Fibroblast of pulmonary artery (primary cell): ENCODE measurements around the gene OLIG3.

Experiments used
- DNase-seq: peaks from one replicate; pipeline ENCODE4 v3.0.0-alpha.2; 2010; ENCODE audit warnings: low read depth
- H3K4me3 ChIP-seq: replicated peaks from 2 replicates; pipeline ENCODE4 v1.5.1; 2011; ENCODE audit warnings: low read depth, mild to moderate bottlenecking, control low read depth, low read length, moderate library complexity
- CTCF ChIP-seq: IDR thresholded peaks from 2 replicates; pipeline ENCODE4 v1.5.1; 2011; ENCODE audit warnings: mild to moderate bottlenecking, control low read depth, low read length, inconsistent platforms; ENCODE audit errors: missing control alignments

The OLIG3 gene

GRCh38 chr6:137490006-137490905 lies 3.9 kb downstream of the OLIG3 start:
- no peak for DNase-seq
- H3K4me3 ChIP-seq = no peak overlapping the region
- no peak for TF ChIP-seq CTCF

- DNase-seq = no peak
- H3K4me3 ChIP-seq = no peak overlapping the region
- no peak for TF ChIP-seq CTCF
These were observed 4.9 kb downstream of the OLIG3 start for GRCh38 chr6:137489046-137490005.

GRCh38 chr6:137488150-137489045 lies 5.8 kb downstream of the OLIG3 start:
- H3K4me3 ChIP-seq = no peak overlapping the region
- DNase-seq = no peak
- no peak for TF ChIP-seq CTCF

GRCh38 chr6:137487869-137488149 lies 6.4 kb downstream of the OLIG3 start:
- no peak for DNase-seq
- no peak overlapping the region for H3K4me3 ChIP-seq
- no peak for TF ChIP-seq CTCF

- no peak for DNase-seq
- no peak for TF ChIP-seq CTCF
- H3K4me3 ChIP-seq = no peak overlapping the region
These were observed 6.9 kb downstream of the OLIG3 start for GRCh38 chr6:137487181-137487868.

DNA sequence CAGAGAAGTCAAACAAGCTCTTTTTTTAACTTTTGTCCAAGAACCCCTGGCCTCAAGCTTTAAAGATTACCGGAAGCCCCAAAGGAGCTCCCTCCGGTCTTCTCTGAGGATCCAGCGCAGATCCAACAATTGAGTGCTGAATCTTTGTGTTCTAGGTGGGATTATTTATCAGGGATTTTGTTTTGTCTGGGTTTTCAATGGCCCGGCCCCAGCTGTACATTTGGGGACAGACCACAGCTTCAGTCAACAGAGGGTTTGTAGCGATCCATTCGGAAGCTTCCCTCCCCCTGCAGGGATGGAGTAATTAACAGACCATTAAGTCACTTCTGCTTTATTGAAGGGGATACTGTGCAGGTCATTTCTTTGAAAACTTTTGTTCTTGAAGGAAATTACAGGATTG lies 7.8 kb downstream of the OLIG3 start:
- no peak for DNase-seq
- TF ChIP-seq CTCF = no peak
- no peak overlapping the region for H3K4me3 ChIP-seq
